Mesothelial cell of epicardium (in vitro differentiated cells): ENCODE data around the gene CPED1. TPM values are rescaled to one million over a fixed set of nuclear protein-coding genes. Genes with fewer than 3 reads are reported as not detected.
A peak's percentile ranks its signal among the peaks of the same experiment; 100 is the strongest.

ENCODE experiments used
- DNase-seq, 2 experiments: peaks; one replicate each; pipeline ENCODE4 v3.0.0; 2021; ENCODE audit warnings: low spot score in 2 of 2; ENCODE audit not compliant: unreplicated experiment in 2 of 2
- H3K27ac Mint-ChIP-seq: 2 replicates; pipeline ENCODE4 v1.8.0; 2021; ENCODE audit warnings: mixed read lengths
- H3K27me3 Mint-ChIP-seq: 2 replicates; pipeline ENCODE4 v1.8.0; 2021; ENCODE audit warnings: low read depth, mixed read lengths
- H3K36me3 Mint-ChIP-seq: 2 replicates; pipeline ENCODE4 v1.8.0; 2021; ENCODE audit warnings: mixed read lengths
- H3K4me1 Mint-ChIP-seq: 2 replicates; pipeline ENCODE4 v1.8.0; 2021; ENCODE audit warnings: mixed read lengths
- H3K4me3 Mint-ChIP-seq: 2 replicates; pipeline ENCODE4 v1.8.0; 2021; ENCODE audit warnings: mild to moderate bottlenecking, moderate library complexity, mixed read lengths
- H3K9me3 Mint-ChIP-seq: 2 replicates; pipeline ENCODE4 v1.8.0; 2021; ENCODE audit warnings: mixed read lengths
- CTCF ChIP-seq: fragments of 200-600 bp; sonication (generic); IDR thresholded peaks from one replicate; pipeline ENCODE4 v1.5.0; 2021; ENCODE audit warnings: antibody characterized with exemption; ENCODE audit not compliant: unreplicated experiment
- total RNA-seq: library from RNA; stranded (reverse); gene quantifications from 3 replicates; pipeline ENCODE4 v1.2.1, GENCODE V29; 2021

Gene CPED1
- total RNA-seq, 1 donor from 2014 or later: 25.6 TPM

GRCh38 chr7:121080257-121080912 is 91.9 kb downstream of the CPED1 start:
- H3K9me3 Mint-ChIP-seq: no peaks in the 10 kb centered on the region
- H3K4me1 Mint-ChIP-seq: peaks cover 24% of the 10 kb centered on the region
- DNase-seq: no peak
- no peak overlapping the region for H3K4me3 Mint-ChIP-seq
- TF ChIP-seq CTCF: no peak
- no peak overlapping the region for H3K27ac Mint-ChIP-seq
- no peaks in the 10 kb centered on the region for H3K27me3 Mint-ChIP-seq
- no peaks in the 10 kb centered on the region for H3K36me3 Mint-ChIP-seq

GRCh38 chr7:121080913-121081326 is 92.4 kb downstream of the CPED1 start:
- Mint-ChIP-seq H3K4me1 (peaks cover 26% of the 10 kb centered on the region), H3K27ac (no peak overlapping the region)

GRCh38 chr7:121081327-121081936 is 92.9 kb downstream of the CPED1 start:
- no peaks in the 10 kb centered on the region for H3K9me3 Mint-ChIP-seq
- no peaks in the 10 kb centered on the region for H3K27me3 Mint-ChIP-seq
- no peaks in the 10 kb centered on the region for H3K36me3 Mint-ChIP-seq
- peaks cover 24% of the 10 kb centered on the region for H3K4me1 Mint-ChIP-seq
- H3K4me3 Mint-ChIP-seq: no peak overlapping the region
- no peak for DNase-seq
- H3K27ac Mint-ChIP-seq: no peak overlapping the region
- TF ChIP-seq CTCF: peak; percentile 76

More at GRCh38 chr7:121080913-121081326, 92.4 kb downstream of the CPED1 start:
- no peaks in the 10 kb centered on the region for H3K9me3 Mint-ChIP-seq
- TF ChIP-seq CTCF: no peak
- no peaks in the 10 kb centered on the region for H3K27me3 Mint-ChIP-seq
- H3K4me3 Mint-ChIP-seq: no peak overlapping the region
- no peak for DNase-seq
- no peaks in the 10 kb centered on the region for H3K36me3 Mint-ChIP-seq

- Mint-ChIP-seq H3K4me3 (no peak overlapping the region), H3K36me3 (no peaks in the 10 kb centered on the region), H3K27ac (no peak overlapping the region), H3K9me3 (no peaks in the 10 kb centered on the region), H3K27me3 (no peaks in the 10 kb centered on the region), H3K4me1 (peaks cover 18% of the 10 kb centered on the region)
- no peak for DNase-seq
- no peak for TF ChIP-seq CTCF
Measured at GRCh38 chr7:121082400-121083101, 94.0 kb downstream of the CPED1 start.

- Mint-ChIP-seq H3K9me3 (no peaks in the 10 kb centered on the region), H3K27me3 (no peaks in the 10 kb centered on the region), H3K4me1 (peaks cover 18% of the 10 kb centered on the region), H3K4me3 (no peak overlapping the region), H3K27ac (no peak overlapping the region), H3K36me3 (no peaks in the 10 kb centered on the region)
- no peak for TF ChIP-seq CTCF
- no peak for DNase-seq
Measured at GRCh38 chr7:121083138-121083789, 94.8 kb downstream of the CPED1 start.
